Measurements from ENCODE around the gene DNLZ.

DNA sequence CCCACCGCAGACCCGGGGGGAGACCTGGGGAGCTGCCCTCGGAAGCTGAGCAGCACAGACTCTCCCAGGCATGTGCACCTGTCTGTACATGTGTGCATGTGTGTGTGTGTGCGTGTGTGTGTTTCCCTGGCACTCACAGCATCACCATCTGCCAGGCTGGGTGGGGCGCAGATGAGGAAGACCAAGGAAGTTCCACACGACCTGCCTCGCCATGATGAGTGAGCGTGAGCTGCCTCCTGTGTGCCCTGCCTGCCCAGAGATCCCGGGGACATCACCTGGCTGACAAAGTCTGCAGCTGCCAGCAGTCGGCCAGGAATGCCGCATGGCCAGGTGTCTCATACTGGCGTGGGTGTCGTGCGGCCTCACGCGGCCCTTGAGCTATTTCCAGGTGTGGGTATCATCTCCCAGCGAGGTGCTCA is 40.2 kb downstream of the DNLZ start:
- TF ChIP-seq GATA3 (IDR thresholded peaks at IDR 0.05; ENCODE audit: low read depth, low read length) (no peak), GATA2 (IDR thresholded peaks at IDR 0.05; ENCODE audit: low read depth, low read length) (no peak)

Measured in SH-SY5Y (cell line).